GM19240 (cell line): ENCODE measurements around the gene CHRM1.
"Not testable (repeated sequence)": the region's sequence is repeated elsewhere in the genome, so short reads cannot be mapped to it uniquely, and the experiment has no call there.

Experiments used
- DNase-seq: peaks from one replicate; pipeline ENCODE4 v3.0.0; 2011; ENCODE audit warnings: low spot score; ENCODE audit not compliant: insufficient read length

CHRM1 gene

DNA sequence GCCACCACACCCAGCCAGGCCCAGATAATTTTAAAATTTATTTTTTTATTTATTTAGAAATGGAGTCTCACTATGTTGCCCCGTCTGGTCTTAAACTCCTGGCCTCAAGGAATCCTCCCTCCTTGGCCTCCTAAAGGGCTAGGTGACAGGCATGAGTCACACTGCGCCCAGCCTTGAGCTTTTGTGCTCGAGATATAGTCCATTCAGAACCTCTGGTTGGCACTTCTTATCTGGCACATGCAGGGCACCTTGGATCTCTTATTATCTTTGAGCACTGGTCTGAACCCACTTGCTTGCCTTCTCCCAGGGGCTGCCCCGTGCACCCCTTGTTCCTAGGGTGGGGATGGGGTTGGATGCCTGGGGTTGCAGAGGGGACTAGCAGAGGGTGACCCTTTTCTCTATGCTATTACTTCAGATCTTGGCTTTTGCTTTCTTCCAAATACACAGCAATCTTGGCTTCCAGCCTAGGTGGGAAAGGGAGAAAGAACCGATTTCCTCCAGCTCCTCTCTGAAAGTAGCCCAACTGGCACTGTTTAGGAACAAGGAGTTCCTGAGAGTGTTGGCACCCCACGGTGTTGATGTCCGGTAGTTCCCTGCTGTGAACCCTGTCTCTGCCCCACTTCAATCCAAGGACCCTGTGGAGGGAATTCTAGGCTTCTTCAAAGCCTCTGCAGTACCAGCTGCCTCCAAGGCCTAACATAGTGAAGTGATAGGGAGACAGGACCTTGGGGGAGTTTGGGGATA lies 41.8 kb downstream of the CHRM1 start:
- no peak for DNase-seq

DNA sequence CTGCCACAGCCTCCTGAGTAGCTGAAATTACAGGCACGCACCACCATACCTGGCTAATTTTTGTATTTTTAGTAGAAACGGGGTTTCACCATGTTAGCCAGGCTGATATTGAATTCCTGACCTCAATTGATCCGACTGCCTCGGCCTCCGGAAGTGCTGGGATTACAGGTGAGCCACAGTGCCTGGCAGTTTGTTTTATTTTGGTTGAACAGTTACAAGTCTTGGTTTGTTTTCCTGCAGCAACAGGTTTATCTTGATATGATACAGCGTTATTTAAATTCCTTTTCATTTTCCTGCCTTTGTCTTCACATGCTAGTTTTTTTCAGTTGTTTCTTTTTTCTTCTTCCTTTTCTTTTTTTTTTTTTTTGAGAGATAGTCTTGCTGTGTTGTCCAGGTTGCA lies 44.5 kb downstream of the CHRM1 start:
- no peak for DNase-seq

DNA sequence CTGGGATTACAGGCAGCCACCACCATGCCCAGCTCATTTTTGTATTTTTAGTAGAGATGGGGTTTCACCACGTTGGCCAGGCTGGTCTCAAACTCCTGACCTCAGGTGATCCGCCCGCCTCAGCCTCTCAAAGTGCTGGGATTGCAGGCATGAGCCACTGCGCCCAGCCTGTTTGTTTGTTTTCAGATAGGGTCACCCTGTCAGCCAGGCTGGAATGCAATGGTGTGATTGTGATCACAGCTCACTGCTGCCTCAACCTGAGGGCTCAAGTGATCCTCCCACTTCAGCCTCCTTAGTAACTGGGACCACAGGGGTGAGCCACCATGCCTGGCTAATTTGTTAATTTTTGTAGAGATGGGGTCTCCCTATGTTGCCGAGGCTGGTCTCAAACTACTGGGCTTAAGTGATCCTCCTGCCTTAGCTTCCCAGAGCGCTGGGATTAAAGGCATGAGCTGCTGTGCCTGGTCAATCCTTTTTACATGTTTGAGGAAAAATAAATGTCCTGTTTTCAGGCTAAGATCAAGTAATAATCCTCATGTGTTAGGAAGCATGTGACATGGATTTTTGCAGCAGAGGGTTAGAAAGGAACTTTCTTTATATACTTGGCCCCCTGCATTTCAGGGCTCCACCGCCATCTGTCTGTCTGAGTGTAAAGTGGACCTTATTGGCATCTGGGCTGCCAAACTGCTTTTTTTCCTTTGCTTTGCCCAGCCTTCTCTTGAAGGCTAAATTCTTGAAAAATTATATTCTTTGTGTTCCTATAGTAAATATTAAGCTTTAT lies 45.3 kb downstream of the CHRM1 start:
- no peak for DNase-seq

DNA sequence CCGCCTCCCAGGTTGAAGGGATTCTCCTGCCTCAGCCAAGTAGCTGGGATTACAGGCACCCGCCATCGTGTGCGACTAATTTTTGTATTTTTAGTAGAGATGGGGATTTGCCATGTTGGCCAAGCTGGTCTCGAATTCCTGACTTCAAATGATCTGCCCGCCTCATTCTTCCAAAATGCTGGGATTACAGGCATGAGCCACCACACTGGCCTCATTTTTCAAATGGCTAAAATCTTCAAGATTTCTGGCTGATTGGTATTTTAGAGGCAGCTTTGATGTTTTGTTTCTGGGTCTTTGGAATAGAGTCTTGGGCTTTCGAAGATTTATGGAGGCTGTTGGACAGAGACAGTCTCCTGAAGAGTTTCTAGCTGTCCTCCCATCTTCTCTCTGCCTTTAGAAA lies 46.3 kb downstream of the CHRM1 start:
- no peak for DNase-seq

GRCh38 chr11:62865635-62866034 lies 55.5 kb downstream of the CHRM1 start:
- DNase-seq, result no peak

DNA sequence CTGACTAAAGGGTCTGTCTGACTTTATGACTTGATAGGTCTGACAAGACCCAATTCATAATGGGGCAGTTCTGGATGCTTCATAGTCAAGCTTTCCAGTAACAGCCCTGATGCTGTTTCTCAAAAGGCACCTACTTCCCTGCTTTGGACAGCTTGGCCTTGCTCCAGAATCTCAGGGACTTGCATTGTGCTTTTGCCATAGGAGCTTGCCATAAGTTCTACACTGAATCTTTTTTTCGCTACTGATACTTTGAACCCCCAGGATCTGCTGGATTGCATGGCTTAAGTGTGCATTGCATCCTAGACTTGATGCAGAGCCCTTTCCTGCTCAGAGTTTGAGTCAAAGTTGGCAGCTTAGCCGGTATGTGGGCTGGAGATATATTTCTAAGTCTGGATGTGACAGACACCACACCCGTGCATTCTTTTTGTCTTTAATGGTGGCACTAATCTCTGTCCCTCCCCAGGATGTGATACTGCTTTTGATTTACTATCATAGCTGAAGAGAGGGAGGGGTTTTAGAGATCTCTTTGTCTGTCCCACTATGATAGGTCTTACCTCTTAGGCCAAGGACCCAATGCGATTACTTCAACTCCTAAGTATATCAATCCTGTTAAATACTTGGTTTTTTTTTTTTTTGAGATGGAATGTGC lies 57.4 kb downstream of the CHRM1 start:
- DNase-seq, result no peak

DNA sequence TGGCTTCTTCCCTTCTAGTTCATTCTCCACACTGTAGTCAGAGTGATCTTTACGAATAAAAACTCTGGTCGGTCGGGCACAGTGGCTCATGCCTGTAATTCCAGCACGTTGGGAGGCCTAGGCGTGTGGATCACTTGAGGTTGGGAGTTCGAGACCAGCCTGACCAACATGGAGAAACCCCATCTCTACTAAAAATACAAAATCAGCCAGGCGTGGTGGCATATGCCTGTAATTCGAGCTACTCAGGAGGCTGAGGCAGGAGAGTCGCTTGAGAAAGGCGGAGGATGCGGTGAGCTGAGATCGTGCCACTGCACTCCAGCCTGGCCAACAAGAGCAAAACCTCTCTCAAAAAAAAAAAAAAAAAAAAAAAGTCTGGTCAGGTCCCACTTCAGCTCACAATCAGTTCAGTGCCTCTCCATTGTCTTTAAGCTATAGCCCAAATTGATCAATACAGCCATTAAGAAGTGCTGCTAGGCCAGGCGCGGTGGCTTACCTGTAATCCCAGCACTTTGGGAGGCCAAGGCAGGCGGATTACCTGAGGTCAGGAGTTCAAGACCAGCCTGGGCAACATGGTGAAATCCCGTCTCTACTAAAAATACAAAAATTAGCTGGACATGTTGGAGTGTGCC lies 59.5 kb downstream of the CHRM1 start:
- DNase-seq, result not testable (repeated sequence)

DNA sequence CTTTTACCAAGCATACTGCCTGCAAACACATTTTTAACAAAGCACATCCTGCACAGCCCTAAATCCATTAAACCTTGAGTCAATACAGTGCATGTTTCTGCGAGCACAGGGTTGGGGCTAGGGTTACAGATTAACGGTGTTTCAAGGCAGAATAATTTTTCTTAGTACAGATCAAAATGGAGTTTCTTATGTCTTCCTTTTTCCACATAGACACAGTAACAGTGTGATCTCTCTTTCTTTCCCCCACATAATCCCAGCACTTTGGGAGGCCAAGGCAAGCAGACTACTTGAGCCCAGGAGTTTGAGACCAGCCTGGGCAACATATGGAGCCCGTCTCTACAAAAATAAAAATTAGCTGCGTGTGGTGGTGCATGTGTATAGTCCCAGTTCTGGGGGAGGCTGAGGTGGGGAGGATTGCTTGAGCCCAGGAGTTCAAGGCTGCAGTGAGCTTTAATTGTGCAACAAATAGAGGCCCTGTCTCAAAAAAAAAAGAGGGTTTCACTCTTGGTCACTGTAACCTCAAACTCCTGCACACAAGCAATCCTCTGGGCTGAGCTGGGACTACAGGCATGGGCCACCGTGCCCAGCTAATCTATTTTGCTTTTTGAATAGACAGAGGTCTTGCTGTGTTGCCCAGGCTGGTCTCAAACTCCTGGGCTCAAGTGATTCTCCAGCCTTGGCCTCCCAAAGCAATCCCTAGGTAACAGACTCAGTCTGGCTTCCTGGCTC lies 60.2 kb downstream of the CHRM1 start:
- DNase-seq, result no peak

DNA sequence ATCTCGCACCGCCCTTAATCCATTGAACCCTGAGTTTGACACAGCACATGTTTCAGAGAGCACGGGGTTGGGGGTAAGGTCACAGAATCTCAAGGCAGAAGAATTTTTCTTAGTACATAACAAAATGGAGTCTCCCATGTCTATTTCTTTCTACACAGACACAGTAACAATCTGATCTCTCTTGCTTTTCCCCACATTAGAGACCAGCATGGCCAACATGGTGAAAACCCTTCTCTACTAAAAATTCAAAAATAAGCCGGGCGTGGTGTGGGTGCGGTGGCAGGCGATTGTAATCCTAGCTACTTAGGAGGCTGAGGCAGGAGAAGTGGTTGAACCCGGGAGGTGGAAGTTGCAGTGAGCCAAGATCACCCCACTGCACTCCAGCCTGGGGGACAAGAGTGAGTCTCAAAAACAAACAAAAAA lies 61.9 kb downstream of the CHRM1 start:
- DNase-seq, result not testable (repeated sequence)
